WERI-Rb-1 (cell line): Measurements from ENCODE around the gene C19orf25.
A peak's percentile ranks its signal among the peaks of the same experiment; 100 is the strongest.

Source experiments
- DNase-seq: peaks from one replicate; pipeline ENCODE4 v3.0.0-alpha.2; 2020
- H3K27ac ChIP-seq: fragments of 250-450 bp; sonication (Bioruptor Pico); 2 replicates; pipeline ENCODE4 v1.5.1; 2020; ENCODE audit warnings: mild to moderate bottlenecking, moderate library complexity
- H3K27me3 ChIP-seq: fragments of 250-450 bp; sonication (Bioruptor Pico); 2 replicates; pipeline ENCODE4 v1.5.1; 2021; ENCODE audit warnings: mild to moderate bottlenecking, low read depth, moderate library complexity; ENCODE audit not compliant: insufficient read depth, severe bottlenecking
- H3K36me3 ChIP-seq: fragments of 250-450 bp; sonication (Bioruptor Pico); 2 replicates; pipeline ENCODE4 v1.5.1; 2020; ENCODE audit warnings: mild to moderate bottlenecking, moderate library complexity
- H3K4me3 ChIP-seq: 2 replicates; pipeline ENCODE4 v1.5.1; 2011; ENCODE audit warnings: low read depth, mild to moderate bottlenecking, control low read depth, low read length
- H3K9me3 ChIP-seq: fragments of 250-450 bp; sonication (Bioruptor Pico); 2 replicates; pipeline ENCODE4 v1.5.1; 2021; ENCODE audit warnings: mild to moderate bottlenecking, moderate library complexity; ENCODE audit not compliant: severe bottlenecking
- CTCF ChIP-seq: IDR thresholded peaks from 2 replicates; pipeline ENCODE4 v1.5.1; 2011; ENCODE audit warnings: low read depth, mild to moderate bottlenecking, control low read depth, inconsistent platforms, low read length

Gene C19orf25

GRCh38 chr19:1466018-1466460 lies 13.0 kb downstream of the C19orf25 start:
- DNase-seq: no peak
- no peaks in the 10 kb centered on the region for H3K27me3 ChIP-seq
- H3K9me3 ChIP-seq: no peaks in the 10 kb centered on the region
- H3K4me3 ChIP-seq: no peak overlapping the region
- H3K36me3 ChIP-seq: peaks cover 24% of the 10 kb centered on the region
- no peak overlapping the region for H3K27ac ChIP-seq
- TF ChIP-seq CTCF: no peak

GRCh38 chr19:1465191-1466016 lies 13.6 kb downstream of the C19orf25 start:
- Histone ChIP-seq H3K36me3 (peaks cover 29% of the 10 kb centered on the region), H3K9me3 (no peaks in the 10 kb centered on the region), H3K4me3 (no peak overlapping the region), H3K27me3 (no peaks in the 10 kb centered on the region), H3K27ac (no peak overlapping the region)
- peak; percentile 60 for TF ChIP-seq CTCF
- no peak for DNase-seq

GRCh38 chr19:1461862-1462261 lies 17.2 kb downstream of the C19orf25 start:
- H3K27me3 ChIP-seq: no peaks in the 10 kb centered on the region
- H3K36me3 ChIP-seq: peaks cover 38% of the 10 kb centered on the region
- no peaks in the 10 kb centered on the region for H3K9me3 ChIP-seq
- DNase-seq: no peak
- H3K27ac ChIP-seq: no peak overlapping the region
- no peak for TF ChIP-seq CTCF
- H3K4me3 ChIP-seq: no peak overlapping the region

GRCh38 chr19:1460033-1460995 lies 18.7 kb downstream of the C19orf25 start:
- no peak for TF ChIP-seq CTCF
- no peaks in the 10 kb centered on the region for H3K27me3 ChIP-seq
- H3K36me3 ChIP-seq: peaks cover 30% of the 10 kb centered on the region
- H3K9me3 ChIP-seq: no peaks in the 10 kb centered on the region
- H3K27ac ChIP-seq: no peak overlapping the region
- no peak overlapping the region for H3K4me3 ChIP-seq
- DNase-seq: no peak

- no peak for TF ChIP-seq CTCF
- DNase-seq: no peak
- Histone ChIP-seq H3K27ac (no peak overlapping the region), H3K4me3 (no peak overlapping the region), H3K27me3 (no peaks in the 10 kb centered on the region), H3K36me3 (peaks cover 26% of the 10 kb centered on the region), H3K9me3 (no peaks in the 10 kb centered on the region)
Measured at GRCh38 chr19:1459479-1459878, 19.5 kb downstream of the C19orf25 start.
